Activated CD8-positive, alpha-beta memory T cell treated with anti-CD3 and anti-CD28 coated beads, Interleukin-2, amount 50 U/mL, for 1 hour (primary cell): ENCODE results near the gene IHH.

Source experiments
- DNase-seq: peaks from one replicate; pipeline ENCODE4 v3.0.0-alpha.2; 2020; ENCODE audit errors: extremely low read depth

The IHH gene

DNA sequence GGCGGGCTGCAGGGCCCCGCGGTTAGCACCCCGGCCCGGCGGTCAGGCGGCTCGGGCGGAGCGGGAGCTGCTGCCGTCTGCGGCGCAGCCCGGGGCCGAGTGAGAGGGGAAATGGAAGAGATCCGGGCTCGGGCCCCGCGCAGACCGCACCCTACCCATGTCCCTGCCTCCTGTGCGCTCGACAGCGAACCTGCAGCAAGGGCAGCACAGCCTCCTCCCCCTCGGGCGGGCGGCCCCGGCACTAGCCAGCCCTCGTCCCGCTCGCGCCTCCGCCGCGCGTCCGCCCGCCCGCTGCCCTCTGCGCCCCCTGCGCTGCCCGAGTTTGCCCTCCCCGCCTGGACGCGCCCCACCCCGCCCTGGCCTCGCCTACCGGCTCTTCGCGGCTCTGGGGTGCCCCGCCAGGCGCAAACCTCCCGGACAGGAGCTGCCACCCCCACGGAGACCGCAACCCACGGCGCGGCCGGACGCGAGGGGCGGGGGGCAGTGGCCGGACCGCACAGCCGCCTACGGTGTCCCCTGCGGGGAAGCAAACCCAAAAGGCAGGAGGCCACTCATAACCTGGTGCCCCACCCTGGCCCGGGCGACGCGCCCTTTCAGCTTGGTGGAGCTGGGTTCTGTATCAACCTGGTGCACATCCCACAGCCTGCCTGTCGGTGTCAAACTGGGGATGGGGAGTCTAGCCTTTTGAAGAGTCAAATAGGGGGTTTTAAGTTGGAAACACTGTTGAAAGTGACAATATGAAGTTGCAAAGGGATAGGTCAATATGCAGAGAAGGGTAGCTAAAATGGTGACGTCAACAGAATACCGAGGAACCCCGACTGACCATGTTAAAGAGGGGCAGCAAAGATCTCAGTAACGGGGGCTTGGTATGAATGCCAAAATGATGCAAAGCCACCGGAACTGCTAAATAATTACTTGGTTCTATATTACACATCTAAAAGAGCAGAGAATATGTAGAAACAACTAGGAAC is at the start of gene IHH:
IHH (minus strand) TSS at position 101 of the 971 bp plus-strand sequence. CDS start 454 bp downstream, outside the sequence.
- DNase-seq: no peak

DNA sequence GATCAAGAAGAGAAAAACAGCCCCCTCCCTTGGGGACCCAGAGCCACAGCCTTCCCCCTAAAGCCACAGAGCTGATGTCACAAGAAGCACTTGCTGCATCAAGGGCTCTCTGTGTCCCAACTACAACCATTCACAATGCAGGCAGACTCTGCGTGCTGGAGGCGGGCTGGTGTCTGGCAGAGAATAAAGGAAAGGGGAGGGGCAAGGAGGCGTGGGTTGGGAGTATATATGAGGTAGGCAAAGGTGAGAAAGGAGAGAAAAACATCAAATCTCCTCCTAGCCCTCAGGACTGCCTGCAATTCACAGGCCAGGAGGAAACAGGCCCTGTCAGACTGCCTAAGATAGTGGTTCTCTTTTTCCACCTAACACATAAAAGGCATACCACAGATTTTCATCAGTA is 48.8 kb upstream of the IHH start:
- DNase-seq: peak; percentile 43

DNA sequence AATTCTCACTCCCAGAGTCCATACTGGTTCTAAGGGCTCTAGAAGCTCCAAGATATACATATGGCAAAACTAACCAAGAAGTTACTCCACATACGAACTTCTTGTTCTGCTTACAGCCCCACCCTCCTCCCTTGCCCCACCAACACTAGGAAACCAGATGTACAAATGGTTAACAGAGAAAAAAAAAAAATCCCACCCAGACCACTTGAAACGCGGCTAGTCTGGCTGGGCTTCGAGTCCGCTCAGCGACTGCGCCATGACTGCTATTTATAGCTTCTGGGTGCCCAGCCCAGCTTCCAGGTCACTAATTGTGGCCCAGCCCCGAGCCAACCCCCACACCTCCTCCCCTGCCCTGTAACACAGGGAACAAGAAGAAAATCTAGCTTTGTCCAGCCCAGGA is 47.0 kb upstream of the IHH start:
- DNase-seq: no peak

DNA sequence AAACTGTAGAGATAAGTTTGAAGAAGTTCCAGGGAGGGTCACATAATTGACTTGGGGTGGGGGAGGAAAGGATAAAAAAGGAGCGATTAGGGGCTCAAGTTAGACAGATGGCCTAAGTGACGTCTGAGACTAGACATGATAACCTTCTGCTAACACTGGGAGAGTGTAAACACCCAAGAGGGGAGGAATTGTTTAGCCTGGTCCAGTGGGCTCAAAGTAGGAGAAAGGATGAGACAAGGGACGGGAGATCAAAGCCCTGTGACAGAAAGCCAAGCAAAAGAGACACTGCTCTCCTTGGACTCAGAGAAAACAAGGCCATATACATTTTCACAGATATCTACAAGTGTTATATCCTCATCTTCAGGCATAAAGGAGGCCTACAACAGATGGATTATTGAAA is 45.5 kb upstream of the IHH start:
- no peak for DNase-seq

DNA sequence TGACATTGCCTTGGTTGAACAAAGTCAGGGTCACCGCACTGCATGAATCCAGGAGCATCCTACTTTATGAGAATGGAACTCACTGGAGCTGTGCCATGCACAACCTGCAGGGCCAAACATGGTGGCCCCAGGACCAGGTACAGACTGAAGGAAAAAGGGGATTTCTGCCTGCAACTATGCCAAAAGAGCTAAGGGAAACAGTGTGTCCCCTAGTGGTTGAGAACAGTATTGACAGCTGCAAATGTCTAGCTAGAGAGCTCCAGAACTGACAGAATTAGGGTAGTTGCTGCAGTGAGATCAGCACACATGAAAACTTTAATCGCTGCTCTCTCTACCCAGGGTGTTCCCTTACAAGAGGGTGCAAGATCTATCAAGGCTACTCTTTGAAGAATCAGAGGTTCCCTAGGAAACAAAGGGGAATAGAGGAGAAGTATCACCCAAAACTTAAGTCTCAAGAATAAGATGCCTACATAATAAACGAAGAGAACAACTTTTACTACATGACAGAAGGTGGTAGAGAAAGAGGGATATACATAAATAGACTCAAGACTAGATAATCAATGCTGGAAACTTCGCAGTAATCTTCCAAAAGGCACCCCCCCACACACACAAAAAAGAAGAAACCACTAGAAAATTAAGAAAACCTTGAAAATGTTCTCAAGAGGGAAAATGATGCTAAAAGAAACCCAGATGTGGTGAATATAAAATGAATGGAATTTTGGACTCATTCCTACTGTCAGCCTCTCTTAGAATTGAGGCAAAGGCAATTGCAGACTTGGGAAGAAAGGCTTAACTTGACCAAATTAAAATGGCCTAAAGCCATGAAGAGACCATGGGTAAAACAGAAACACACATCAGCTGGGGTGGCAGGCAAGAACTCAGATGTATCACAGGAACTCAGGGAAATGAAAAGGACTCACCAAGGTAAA is 43.6 kb upstream of the IHH start:
- no peak for DNase-seq

DNA sequence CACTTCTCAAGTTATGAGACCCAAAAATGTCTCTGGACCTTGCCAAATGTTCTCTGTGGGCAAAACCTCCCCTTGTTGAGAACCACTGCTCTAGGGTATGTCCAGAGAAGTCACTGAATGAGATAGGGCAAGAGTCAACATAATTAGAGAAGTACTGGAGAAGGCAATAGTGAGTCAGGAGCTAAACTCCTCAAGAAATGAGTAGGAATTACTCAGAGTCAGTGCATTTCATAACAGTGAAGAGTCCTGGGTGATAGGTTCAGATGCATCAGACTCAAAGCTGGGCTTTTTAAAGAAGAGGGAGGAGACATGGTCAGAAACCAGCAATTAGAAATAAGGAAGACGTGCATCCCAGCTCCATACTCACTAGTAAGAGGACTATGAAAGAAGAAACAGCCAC is 38.6 kb upstream of the IHH start:
- no peak for DNase-seq

DNA sequence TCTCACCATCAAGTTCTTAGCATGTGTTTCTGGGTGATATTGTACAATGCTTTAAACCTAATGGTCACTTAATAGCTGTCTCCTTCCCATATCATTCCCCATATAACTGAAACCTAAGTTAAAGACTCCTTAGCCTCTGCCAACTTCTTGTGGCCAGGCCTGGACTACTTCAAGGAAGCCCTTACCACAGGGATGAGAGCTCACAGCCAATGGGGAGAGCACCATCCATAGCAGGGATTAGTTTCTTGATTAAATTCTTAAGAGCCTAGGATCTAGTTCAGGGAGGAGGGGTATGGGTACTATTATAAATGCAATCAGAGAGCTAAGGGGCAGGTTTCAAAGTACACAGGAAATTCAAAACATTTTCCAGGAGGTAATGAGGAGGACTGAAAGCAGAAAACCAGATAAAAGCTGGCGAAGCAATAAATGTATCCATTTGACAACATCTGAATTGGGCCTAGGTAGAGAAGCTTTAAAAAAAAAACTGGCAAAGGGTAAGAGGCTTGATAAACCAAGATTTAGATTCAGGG is 34.8 kb upstream of the IHH start:
- DNase-seq: no peak

DNA sequence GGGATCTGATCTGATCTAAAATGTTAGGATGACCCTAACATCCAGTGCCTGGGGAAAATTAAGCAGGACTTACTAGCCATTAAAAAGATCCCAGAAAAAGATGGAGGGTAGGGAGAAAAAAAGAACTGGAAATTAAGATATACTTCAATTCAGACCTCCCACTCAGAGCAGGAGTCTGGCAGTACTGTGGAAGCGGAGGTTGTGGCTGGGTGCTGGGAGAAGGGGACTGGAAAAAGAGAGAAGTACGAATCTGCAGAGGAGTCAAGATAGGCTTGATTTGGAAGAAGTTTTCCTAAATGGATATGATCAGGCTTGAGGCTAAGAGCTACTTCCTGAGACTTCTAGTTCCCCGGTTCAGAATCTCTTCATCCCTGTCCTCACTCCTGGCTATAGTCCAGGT is 33.5 kb upstream of the IHH start:
- DNase-seq: no peak

DNA sequence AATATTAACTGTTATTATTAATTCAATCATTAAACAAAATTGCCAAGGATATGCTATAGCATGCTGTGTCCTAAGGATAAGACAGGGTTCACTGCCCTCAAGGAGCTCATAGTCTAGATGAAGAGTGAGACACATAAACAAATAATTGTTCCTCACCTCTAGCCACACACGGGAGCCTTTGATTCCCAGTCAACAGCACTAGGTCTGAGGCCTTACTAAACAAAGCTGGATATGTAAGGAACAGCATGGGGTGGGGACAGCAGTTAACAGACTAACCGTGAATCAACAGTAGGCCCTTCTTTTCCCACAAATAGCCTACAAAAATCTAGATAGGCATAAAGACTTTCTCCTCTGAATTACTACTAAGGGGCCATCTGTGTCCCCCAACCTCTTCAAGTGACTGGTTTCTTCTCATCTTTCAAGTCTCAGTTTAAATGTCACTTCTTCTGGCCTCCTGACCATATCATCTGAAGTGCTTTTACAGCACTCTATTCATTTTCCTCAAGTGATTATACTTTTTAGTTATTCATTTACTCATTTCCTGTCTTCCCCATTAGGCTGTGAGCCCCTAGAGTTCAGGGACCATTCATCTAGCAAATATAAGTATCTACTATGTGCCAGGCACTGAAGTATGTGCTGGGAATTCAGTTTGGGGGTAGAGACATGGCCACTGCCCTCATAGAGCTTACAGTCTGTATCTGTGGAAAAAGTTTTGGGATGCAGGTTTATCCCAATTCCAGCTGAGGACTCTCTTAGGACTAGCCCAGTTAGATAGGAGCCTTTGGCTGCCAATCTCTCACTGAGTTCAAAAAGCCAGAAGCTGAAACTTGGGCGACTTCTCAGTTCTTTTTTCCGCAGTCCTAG is 29.9 kb upstream of the IHH start:
- DNase-seq: no peak

DNA sequence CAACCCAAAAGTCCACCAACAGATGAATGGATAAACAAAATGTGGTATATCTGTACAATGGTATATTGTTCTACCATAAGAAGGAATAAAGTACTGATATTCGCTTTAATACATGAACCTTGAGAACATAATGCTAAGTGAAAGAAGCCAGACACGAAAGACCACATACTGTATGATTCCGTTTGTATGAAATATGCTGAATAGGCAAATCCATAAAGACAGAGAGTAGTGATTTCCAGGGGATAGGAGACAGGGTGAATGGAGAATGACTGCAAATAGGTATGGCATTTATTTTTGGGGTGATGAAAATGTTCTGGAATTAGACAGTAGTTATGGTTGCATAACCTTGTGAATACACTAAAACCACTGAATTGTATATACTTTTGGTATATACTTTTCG is 28.6 kb upstream of the IHH start:
- no peak for DNase-seq

DNA sequence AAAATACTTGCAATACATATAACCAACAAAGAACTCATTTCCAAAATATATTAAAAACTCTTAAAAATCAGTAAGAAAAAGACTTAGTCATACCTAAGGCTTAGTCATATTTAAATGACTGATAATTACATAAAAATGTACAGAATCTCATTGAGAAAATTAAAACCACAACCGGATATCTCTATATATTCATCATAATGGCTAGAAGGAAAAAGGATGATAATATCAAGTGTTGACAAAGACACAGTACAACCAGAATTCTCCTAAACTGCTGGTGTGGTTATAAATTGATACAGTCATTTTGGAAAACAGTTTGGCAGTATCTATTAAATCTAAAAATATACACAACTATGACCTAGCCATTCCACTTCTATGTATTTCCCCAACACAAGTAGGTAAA is 27.1 kb upstream of the IHH start:
- DNase-seq: no peak

DNA sequence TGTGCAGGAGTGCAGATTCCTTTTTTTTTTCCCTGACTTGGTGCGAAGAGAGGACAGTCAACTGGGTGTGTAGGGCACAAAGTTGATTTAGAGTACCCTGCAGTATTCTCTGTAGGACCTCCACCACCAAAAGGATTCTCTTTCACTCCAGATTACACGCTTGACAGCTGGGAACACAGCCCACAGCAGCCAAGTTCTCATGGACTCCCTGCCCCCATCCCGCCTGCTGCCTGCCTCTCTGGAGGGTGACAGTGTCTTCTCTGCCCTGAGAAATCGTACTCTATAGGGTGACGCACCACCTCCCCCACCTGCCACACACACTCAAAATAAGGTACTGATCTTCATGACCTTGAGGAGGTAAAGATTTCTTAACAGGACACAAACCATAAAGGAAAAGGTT is 26.6 kb upstream of the IHH start:
- DNase-seq: no peak

DNA sequence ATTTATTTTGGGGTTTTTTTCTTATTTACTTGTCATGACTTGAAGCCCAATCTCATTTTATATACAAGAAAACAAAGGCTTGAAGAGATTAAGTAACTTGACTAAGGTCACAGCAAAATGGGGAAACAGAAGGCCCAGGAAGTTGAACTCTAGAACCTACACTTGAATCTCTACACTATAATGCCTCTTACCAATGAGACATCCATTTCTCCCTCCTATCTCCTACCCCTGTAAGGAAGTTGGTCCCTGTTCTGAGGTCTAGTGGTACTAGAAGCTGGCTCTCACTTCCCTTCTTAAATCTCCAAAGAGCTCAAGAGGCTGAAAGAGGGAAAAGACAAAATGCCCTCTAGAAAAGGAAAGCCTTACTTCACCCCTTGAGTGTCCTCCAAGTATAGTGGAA is 25.5 kb upstream of the IHH start:
- DNase-seq: no peak

DNA sequence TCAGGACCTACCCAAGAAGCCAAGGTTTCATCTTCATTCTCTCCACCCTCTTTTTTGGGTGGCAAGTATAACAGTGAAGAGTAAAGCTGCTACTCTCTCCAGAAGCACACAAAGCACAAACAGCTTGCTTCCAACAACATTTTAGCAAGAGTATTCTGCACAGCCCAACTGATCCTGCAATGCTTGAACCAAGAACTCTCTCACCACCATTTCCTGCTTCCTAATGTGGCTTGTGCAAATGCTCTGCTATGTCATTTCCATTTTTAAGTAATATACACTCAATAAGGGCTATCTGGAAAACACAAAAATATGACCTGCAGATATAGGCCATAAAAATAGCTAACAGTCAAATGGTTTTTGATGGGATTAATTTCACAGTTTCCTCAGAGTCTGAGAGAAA is 24.1 kb upstream of the IHH start:
- no peak for DNase-seq

DNA sequence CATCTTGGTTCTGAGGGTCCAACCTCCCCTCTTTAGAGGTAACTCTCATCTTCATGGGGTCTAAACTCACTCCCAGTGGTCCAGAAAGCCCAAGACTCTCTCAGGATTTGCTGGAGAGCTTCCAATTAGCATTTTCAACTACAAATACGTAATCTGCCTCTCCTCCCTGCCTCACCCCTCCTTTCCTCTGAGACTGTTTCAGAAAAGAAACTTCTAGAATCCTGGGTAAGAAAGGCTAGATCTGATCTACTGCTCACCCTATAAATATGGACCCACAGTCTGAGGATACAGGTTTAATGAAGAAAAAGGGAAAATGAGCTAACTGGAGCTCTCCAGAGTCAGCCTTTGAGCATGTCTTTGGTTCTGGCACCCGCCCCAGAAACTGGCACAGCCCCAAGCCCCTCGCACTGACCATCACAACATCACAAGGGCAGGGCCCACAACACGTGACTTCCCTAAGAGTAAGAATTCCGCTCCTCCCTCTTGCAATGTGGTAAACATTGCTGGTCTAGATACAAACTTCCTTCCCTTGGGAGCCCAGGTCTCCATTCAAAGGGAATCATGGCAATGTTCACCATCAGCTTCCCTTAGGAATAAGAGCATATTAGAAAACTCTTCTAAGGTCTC is 21.7 kb upstream of the IHH start:
- DNase-seq: no peak

DNA sequence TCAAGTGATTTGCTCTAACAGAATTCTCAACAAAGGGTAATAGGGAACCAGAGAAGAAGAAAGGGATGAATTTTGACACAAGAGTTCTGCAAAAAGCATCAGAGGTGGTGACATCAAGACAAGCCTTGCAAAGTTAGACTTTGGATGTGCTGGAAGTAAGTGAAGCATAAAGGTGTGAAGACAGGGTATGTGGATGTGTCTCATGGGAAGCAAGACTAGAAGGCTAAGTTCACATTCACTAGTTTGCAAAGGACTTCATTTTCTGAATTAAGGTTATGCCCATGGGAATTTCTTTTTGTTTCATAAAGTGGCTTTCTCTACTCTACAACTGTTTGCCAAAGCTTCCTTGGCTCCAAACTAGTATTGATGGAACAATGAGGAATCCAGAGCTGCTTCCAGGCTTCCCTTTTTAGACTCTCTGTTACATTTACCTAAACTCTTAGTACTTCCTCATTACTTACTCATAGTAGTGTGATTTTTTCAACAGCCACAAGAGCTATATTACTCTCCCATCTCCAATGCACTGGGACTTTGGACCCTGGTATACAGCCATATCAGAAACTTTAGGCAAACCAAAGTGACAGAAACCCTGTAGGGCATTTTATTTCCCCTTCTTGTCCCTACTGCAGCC is 21.1 kb upstream of the IHH start:
- no peak for DNase-seq

DNA sequence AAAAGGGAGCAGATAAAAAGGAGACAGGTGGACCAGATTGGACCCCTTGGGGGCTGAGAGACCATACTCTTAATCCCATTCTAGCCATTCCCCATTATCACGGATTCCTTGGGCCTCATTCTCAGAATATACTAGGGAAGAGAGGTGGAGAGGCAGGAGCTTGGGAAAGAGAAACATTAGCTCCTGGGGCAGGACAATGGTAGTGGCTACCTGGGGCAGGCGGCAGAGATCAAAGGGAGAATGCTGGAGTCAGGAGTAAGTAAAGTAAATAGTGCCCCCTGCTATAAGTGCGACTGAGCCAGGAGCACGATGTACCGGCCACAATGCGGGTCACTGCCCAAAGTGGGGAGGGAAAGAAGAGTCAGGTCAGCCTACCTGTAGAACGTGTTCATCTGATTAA is 20.4 kb upstream of the IHH start:
- no peak for DNase-seq

DNA sequence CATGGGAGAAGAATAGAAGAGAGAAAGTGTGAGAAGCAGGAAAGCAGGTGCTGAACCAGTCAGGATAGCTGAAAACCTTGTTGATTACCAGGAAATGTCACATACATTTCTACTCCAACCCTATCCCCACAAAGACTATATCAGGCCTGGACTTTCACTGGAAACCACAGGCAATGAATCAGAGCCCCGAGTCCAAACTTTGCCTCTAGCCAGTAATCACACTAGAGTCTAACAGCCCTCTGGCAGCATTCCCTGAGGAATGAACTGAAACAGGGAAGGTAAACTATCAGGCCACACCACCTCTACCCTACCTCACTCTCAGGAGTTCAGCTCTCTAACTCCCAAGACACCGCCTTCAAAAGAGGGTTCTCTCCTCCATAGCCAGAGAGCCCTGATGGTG is 18.7 kb upstream of the IHH start:
- DNase-seq: no peak

DNA sequence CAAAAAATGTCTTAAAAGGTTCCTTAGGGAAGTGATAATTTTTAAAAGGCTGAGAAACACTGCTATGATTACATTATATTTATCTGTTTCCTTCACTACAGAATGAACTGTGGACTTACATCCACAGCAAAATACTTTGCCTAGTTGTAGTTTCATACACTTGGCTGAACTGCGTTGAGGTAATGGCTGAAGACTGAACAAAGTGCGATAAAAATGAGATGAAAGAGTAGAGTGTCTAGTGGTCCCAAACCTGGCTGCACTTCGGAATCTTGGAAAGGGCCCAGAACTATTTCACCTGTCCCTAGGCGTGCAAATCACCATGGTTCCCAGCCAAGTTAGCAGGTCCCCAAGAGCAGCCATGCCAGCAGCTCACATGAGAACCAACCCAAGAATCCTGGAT is 18.2 kb upstream of the IHH start:
- DNase-seq: no peak

DNA sequence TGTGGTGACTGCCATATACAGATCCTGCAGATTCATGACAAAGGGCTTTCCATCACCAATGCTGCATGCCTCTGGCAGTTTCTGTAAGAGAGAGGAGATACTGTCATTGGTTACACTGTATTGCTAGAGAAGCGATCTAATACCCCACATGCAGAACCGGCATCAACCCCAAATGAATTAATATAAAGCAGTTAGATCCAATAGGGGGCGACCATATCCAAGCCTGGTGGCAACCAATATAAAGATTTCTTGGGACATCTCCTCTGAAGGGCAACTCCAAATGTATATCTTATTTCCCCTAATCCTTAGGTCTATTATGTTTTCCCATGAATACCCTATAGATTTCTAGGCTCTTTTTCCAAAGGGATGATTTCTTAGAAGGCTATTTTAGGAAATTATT is 17.4 kb upstream of the IHH start:
- no peak for DNase-seq

DNA sequence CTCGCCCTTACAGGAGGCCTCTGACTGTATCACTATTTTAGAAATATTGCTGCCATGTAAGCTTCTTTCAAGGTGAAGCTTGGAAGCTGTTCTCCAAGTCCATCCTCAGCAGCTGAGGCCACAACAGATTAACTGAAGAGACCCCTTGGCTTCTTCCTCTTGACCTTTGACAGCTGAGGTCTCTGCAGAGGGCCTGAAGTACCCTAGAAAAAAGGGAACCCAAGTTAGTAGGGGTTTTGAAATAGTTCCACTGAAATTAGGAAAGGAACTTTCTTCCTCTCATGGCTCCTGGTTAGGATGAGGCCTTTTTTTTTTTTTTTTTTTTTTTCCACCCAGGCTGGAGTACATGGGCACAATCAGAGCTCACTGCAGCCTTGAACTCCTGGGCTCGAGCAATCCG is 15.5 kb upstream of the IHH start:
- no peak for DNase-seq
